Memory B cell (primary cell): ENCODE data around the gene ANO3.
"Not testable (repeated sequence)": the region's sequence is repeated elsewhere in the genome, so short reads cannot be mapped to it uniquely, and the experiment has no call there.

Experiments used
- ATAC-seq: fragments of 150-1000 bp; cut with Tn5 transposase; 2 replicates; pipeline ENCODE4 v1.10.0; 2021; ENCODE audit warnings: low read depth, mild to moderate bottlenecking, moderate library complexity
- DNase-seq, 2 donors: peaks; one replicate each; pipeline ENCODE4 v3.0.0; 2022; ENCODE audit warnings: low spot score in 2 of 2
- H3K27ac Mint-ChIP-seq: one replicate; pipeline ENCODE4 v1.8.0; 2022; ENCODE audit warnings: mild to moderate bottlenecking, moderate library complexity, mixed read lengths
- H3K27me3 Mint-ChIP-seq: one replicate; pipeline ENCODE4 v1.8.0; 2022; ENCODE audit warnings: mixed read lengths
- H3K36me3 Mint-ChIP-seq: one replicate; pipeline ENCODE4 v1.8.0; 2022; ENCODE audit warnings: mild to moderate bottlenecking, mixed read lengths
- H3K4me1 Mint-ChIP-seq: one replicate; pipeline ENCODE4 v1.8.0; 2022; ENCODE audit warnings: mixed read lengths
- H3K4me3 Mint-ChIP-seq: one replicate; pipeline ENCODE4 v1.8.0; 2022; ENCODE audit warnings: mild to moderate bottlenecking, moderate library complexity, mixed read lengths
- H3K9me3 Mint-ChIP-seq: one replicate; pipeline ENCODE4 v1.8.0; 2022; ENCODE audit warnings: mixed read lengths

The ANO3 gene

DNA sequence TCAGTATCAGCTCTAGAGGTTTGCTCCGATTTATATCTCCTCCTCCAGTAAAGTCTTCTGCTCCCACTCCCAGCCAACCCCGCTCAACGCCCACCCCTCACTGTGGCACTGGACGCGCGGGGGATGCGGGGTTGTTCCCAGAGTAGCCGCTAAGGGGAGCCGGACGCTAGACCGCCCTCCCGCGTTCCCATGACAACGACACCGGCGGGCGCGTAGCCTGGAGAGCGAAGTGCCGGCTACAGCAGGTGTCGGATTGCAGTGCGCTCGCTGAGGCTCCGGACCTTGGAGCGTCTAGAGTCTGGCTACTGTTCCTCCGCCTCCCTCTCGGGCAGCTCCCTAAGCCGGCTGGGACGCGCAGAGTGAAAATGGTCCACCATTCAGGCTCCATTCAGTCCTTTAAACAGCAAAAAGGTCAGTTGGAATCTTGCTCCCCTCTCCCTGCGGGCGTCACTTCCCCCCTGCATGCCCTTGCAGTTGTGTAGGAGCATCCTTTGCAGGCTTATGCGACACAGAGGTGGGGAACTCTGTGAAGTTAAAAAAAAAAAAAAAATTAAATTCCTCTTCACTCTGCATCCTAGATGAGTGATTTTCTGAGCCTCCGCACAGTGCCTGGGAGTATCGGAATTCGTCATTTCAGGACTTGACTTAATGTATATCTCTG is at the start of gene ANO3:
Gene ANO3 (plus strand): TSS at position 220 of the 661 bp plus-strand sequence. CDS start 146 bp downstream, at position 366.
- ATAC-seq = no peak
- H3K4me3 Mint-ChIP-seq = no peak within 1 kb of the TSS
- H3K9me3 Mint-ChIP-seq = no peaks in the 10 kb centered on the region
- H3K27me3 Mint-ChIP-seq = peaks cover 6% of the 10 kb centered on the region
- no peak within 1 kb of the TSS for H3K27ac Mint-ChIP-seq
- DNase-seq = no peak
- H3K36me3 Mint-ChIP-seq = no peaks in the 10 kb centered on the region
- no peaks in the 10 kb centered on the region for H3K4me1 Mint-ChIP-seq

- no peak for ATAC-seq
- DNase-seq = no peak
- peak overlapping the region; percentile 48 for H3K27ac Mint-ChIP-seq
- H3K27me3 Mint-ChIP-seq = peaks cover 6% of the 10 kb centered on the region
- H3K36me3 Mint-ChIP-seq = no peaks in the 10 kb centered on the region
- no peaks in the 10 kb centered on the region for H3K9me3 Mint-ChIP-seq
- peak overlapping the region; percentile 74 for H3K4me3 Mint-ChIP-seq
- H3K4me1 Mint-ChIP-seq = peaks cover 4% of the 10 kb centered on the region
Observed at GRCh38 chr11:26283852-26284408, 48.0 kb upstream of the ANO3 start.

DNA sequence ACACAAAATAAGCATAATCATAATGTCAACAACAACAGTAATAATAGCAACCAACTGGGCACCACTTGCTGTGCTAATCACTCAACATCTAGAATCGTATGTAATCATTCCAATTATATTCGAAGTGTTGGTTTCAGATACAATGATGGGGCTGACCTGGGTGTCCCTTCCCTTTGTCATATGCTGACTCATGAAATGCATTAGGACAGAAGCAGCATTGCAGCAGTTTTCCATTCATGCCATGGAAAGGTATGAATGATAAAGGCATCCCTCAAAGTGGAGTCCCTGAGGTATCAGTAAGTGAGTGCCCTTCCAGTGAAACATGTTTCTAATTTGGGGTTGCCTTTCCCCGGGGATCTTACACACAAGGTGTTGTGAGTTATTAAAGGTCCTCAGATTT is 46.3 kb upstream of the ANO3 start:
- H3K36me3 Mint-ChIP-seq = no peaks in the 10 kb centered on the region
- H3K27me3 Mint-ChIP-seq = peaks cover 6% of the 10 kb centered on the region
- H3K9me3 Mint-ChIP-seq = no peaks in the 10 kb centered on the region
- DNase-seq (no peak), ATAC-seq (no peak)
- no peak overlapping the region for H3K4me3 Mint-ChIP-seq
- no peak overlapping the region for H3K27ac Mint-ChIP-seq
- peaks cover 4% of the 10 kb centered on the region for H3K4me1 Mint-ChIP-seq

DNA sequence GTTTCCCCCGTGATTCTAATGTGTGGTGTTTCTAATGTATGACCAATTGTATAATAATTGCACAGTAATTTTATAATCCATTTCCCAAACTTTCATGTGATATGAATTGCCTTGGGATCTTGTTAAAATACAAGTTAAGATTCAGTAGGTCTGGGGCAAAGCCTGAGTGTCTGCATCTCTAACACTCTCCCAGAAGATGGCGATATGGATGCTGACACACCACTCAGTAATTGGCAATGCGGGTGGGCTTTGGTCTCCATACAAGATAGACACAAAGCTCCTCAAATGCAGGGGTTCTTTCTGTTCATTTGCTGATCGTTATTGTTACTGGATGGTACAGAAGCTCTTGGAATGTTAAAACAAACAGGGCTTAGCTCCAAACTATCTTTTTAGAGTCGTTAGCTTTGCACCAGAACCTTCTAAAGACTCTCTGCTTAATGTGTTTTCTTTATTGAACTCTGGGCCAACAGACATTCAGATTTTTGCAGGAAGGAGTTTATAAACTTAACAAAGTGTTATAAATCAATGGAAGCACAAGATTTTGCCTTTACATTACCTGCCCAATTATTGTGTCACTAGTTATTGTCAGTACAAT is 45.4 kb upstream of the ANO3 start:
- no peak overlapping the region for H3K4me3 Mint-ChIP-seq
- no peaks in the 10 kb centered on the region for H3K36me3 Mint-ChIP-seq
- peaks cover 6% of the 10 kb centered on the region for H3K27me3 Mint-ChIP-seq
- DNase-seq (no peak), ATAC-seq (no peak)
- peaks cover 4% of the 10 kb centered on the region for H3K4me1 Mint-ChIP-seq
- no peaks in the 10 kb centered on the region for H3K9me3 Mint-ChIP-seq
- H3K27ac Mint-ChIP-seq = no peak overlapping the region

DNA sequence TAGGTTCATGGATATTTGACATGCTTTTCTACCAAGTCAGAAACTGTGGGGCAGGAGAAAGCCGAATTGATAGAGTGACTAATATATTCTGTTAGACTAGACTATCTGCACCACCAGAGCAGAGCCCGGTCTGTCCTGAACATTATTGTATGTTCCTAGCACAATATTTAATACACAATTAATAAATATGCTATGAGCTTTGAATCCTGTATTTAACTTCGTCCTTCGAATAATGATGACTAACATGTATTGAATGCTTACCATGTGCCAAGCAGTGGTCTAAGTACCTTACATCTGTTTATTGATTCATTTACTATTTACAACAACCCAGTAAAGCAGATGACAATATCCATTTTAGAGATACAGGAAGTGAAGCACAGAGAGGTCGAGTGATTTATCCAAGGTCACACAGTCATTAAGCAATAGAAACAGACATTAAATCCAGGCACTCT is 44.8 kb upstream of the ANO3 start:
- H3K4me1 Mint-ChIP-seq = peaks cover 4% of the 10 kb centered on the region
- DNase-seq (no peak), ATAC-seq (no peak)
- H3K9me3 Mint-ChIP-seq = peaks cover 2% of the 10 kb centered on the region
- no peak overlapping the region for H3K27ac Mint-ChIP-seq
- H3K4me3 Mint-ChIP-seq = no peak overlapping the region
- peaks cover 8% of the 10 kb centered on the region for H3K27me3 Mint-ChIP-seq
- no peaks in the 10 kb centered on the region for H3K36me3 Mint-ChIP-seq

DNA sequence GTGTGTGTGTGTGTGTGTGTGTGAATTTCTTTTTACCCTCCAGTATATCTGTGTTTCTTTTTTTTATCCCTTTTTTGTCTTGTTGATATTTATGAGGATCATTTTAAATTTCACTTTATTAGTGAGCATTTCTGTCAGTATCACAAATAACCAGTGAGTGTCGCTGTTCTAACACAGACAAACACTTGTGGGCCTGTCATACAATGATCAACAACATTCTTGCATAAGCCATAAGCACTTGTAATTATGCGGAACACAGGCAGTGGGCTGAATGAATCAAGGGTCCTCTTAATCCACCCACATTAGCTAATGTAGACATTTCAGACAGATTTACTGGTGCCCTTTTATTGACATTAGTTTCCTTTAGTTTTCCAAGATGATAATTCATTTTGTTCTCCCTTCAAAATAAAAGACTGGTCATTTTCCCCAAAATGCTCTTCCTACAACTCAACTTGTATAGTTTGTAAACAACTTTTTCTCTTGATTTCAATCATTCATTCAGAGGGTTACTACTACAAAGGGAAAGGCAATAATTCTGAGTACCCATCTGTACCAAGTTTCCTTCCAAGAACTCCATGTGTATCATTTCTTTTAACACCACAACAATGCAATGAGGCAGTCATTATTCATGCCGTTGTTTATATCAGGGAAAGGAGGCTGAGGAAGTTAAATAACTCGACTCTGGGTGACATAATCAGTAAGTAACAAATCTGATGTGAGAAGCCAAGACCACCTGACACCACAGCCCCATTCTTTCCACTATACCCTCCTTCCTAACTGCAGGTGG is 34.5 kb upstream of the ANO3 start:
- Mint-ChIP-seq H3K9me3 (no peaks in the 10 kb centered on the region), H3K27ac (no peak overlapping the region), H3K27me3 (peaks cover 2% of the 10 kb centered on the region), H3K4me3 (no peak overlapping the region), H3K36me3 (no peaks in the 10 kb centered on the region), H3K4me1 (no peaks in the 10 kb centered on the region)
- ATAC-seq (no peak), DNase-seq (no peak)

- H3K27ac Mint-ChIP-seq, H3K4me3 Mint-ChIP-seq, H3K4me1 Mint-ChIP-seq, H3K36me3 Mint-ChIP-seq, DNase-seq, H3K27me3 Mint-ChIP-seq, ATAC-seq, H3K9me3 Mint-ChIP-seq: not testable (repeated sequence)
Observed at GRCh38 chr11:26316372-26316771, 15.6 kb upstream of the ANO3 start.

DNA sequence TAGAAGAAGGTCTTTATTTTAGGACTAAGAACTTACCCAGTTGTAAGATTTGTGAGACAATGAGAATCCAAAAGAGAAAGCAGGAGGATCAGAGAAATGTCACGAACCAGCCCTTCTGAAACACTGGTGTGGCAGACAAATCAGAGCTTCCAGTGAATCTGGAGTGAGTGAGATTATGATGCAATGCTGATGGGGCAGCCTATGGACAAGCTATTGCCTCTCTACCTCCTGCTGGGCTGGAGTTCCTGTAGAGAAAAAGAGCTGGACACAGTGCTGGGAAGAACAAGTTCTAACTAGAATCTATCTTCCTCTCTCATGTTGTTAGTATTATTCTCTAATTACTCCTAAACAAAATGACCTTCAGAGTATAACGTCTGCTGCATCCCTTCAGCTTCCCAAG is 12.0 kb upstream of the ANO3 start:
- DNase-seq (no peak), ATAC-seq (no peak)
- peaks cover 2% of the 10 kb centered on the region for H3K27me3 Mint-ChIP-seq
- no peak overlapping the region for H3K27ac Mint-ChIP-seq
- peaks cover 5% of the 10 kb centered on the region for H3K4me1 Mint-ChIP-seq
- H3K9me3 Mint-ChIP-seq = peaks cover 2% of the 10 kb centered on the region
- no peak overlapping the region for H3K4me3 Mint-ChIP-seq
- H3K36me3 Mint-ChIP-seq = no peaks in the 10 kb centered on the region

DNA sequence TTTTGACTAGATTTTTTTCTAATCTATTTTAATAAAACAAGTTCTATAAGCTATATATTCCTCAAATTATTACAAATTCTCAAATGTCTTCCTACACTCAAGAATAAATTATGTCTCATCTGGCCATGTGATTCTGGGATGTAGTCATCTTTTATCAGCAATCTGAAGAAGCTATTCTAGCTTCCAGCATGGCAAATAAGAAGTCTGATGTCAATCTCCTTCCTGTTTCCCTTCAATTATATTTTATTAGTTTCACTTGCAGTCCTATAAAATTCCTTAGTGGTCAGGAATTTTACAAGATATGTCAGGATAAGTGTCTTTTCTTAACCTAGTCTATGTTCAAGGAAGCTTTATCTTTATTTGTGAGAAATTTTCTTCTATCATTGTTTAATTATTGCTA is 10.4 kb upstream of the ANO3 start:
- Mint-ChIP-seq H3K27ac (no peak overlapping the region), H3K27me3 (peaks cover 2% of the 10 kb centered on the region), H3K9me3 (peaks cover 2% of the 10 kb centered on the region), H3K4me3 (no peak overlapping the region), H3K4me1 (no peaks in the 10 kb centered on the region), H3K36me3 (no peaks in the 10 kb centered on the region)
- ATAC-seq = no peak
- no peak for DNase-seq

GRCh38 chr11:26322335-26323067 is 9.4 kb upstream of the ANO3 start:
- Mint-ChIP-seq H3K36me3 (no peaks in the 10 kb centered on the region), H3K4me1 (no peaks in the 10 kb centered on the region), H3K4me3 (no peak overlapping the region), H3K27ac (no peak overlapping the region), H3K9me3 (peaks cover 2% of the 10 kb centered on the region), H3K27me3 (peaks cover 2% of the 10 kb centered on the region)
- ATAC-seq (no peak), DNase-seq (no peak)

GRCh38 chr11:26323837-26324236 is 8.1 kb upstream of the ANO3 start:
- Mint-ChIP-seq H3K36me3 (no peaks in the 10 kb centered on the region), H3K27ac (no peak overlapping the region), H3K4me1 (no peaks in the 10 kb centered on the region), H3K4me3 (no peak overlapping the region), H3K9me3 (no peaks in the 10 kb centered on the region), H3K27me3 (peaks cover 2% of the 10 kb centered on the region)
- DNase-seq (no peak), ATAC-seq (no peak)

DNA sequence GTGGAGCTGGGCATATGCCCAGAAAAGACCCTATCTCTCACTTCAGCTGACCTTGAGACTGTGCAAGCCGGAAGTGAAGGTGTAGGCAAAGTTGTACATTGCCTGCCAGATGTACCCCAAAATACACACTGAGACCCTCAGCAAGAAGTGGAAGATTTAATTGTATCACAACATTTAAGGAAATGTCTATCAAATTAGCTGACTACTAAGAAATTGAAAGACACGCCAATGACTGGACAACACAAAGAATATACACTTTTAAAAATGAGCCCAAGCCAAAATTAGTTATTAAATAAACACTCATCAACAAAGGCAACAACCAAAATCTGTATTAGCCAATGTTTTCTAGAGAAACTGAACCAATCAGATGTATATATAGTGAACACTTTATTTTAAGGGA is 7.7 kb upstream of the ANO3 start:
- ATAC-seq (no peak), DNase-seq (no peak)
- Mint-ChIP-seq H3K36me3 (no peaks in the 10 kb centered on the region), H3K4me1 (no peaks in the 10 kb centered on the region), H3K4me3 (no peak overlapping the region), H3K27me3 (peaks cover under 1% of the 10 kb centered on the region), H3K9me3 (no peaks in the 10 kb centered on the region), H3K27ac (no peak overlapping the region)

- Mint-ChIP-seq H3K4me3 (no peak overlapping the region), H3K27me3 (peaks cover 6% of the 10 kb centered on the region), H3K4me1 (no peaks in the 10 kb centered on the region), H3K27ac (no peak overlapping the region), H3K9me3 (no peaks in the 10 kb centered on the region), H3K36me3 (no peaks in the 10 kb centered on the region)
- DNase-seq (no peak), ATAC-seq (no peak)
Observed at GRCh38 chr11:26326793-26327400, 5.0 kb upstream of the ANO3 start.
